Neuronal stem cell (in vitro differentiated cells): ENCODE measurements around the gene RALGPS1.

Experiments used
- DNase-seq: peaks from one replicate; pipeline ENCODE4 v3.0.0-alpha.2; 2013; ENCODE audit warnings: low spot score
- H2AFZ ChIP-seq: one replicate; pipeline ENCODE4 v1.6.1; 2013; ENCODE audit warnings: mild to moderate bottlenecking, low read length, inconsistent platforms
- H2AK5ac ChIP-seq: 2 replicates; pipeline ENCODE4 v1.6.1; 2013; ENCODE audit warnings: low read depth, mild to moderate bottlenecking, inconsistent platforms, low read length, moderate library complexity, mixed read lengths
- H2BK120ac ChIP-seq: 2 replicates; pipeline ENCODE4 v1.6.1; 2013; ENCODE audit warnings: low read depth, mild to moderate bottlenecking, inconsistent platforms, low read length, moderate library complexity, mixed read lengths
- H2BK12ac ChIP-seq: one replicate; pipeline ENCODE4 v1.6.1; 2013; ENCODE audit warnings: low read length, inconsistent platforms
- H2BK15ac ChIP-seq: 2 replicates; pipeline ENCODE4 v1.6.1; 2013; ENCODE audit warnings: mild to moderate bottlenecking, low read length, inconsistent platforms, mixed read lengths
- H2BK5ac ChIP-seq: one replicate; pipeline ENCODE4 v1.6.1; 2013; ENCODE audit warnings: inconsistent platforms, mild to moderate bottlenecking, low read length, moderate library complexity
- H3K14ac ChIP-seq: one replicate; pipeline ENCODE4 v1.6.1; 2013; ENCODE audit warnings: low read length, inconsistent platforms
- H3K18ac ChIP-seq: 2 replicates; pipeline ENCODE4 v1.6.1; 2013; ENCODE audit warnings: low read length, inconsistent platforms
- H3K23ac ChIP-seq: 2 replicates; pipeline ENCODE4 v1.6.1; 2013; ENCODE audit warnings: low read depth, mild to moderate bottlenecking, mixed read lengths, low read length, inconsistent platforms; ENCODE audit not compliant: poor library complexity
- H3K27ac ChIP-seq: replicated peaks from 3 replicates; pipeline ENCODE4 v1.5.1; 2013; ENCODE audit warnings: low read length, inconsistent platforms
- H3K27me3 ChIP-seq, 3 experiments: 2 replicates each; pipeline ENCODE4 v1.6.1; 2013; ENCODE audit warnings: low read length in 3 of 3, mild to moderate bottlenecking in 2 of 3, inconsistent platforms in 1 of 3, low read depth in 1 of 3, mixed read lengths in 1 of 3, moderate library complexity in 1 of 3; ENCODE audit not compliant: control insufficient read depth in 3 of 3, insufficient read depth in 3 of 3
- H3K36me3 ChIP-seq, 2 donors: replicated peaks in 1 of 2; 2 replicates each; pipeline ENCODE4 v1.6.1; 2013; ENCODE audit warnings: low read length in 2 of 2; ENCODE audit not compliant: control insufficient read depth in 2 of 2, insufficient read depth in 2 of 2
- H3K4ac ChIP-seq: 2 replicates; pipeline ENCODE4 v1.6.1; 2013; ENCODE audit warnings: inconsistent platforms, mild to moderate bottlenecking, low read length, moderate library complexity
- H3K4me1 ChIP-seq, 2 donors: 1 replicate in 1 of 2; 2 replicates in 1 of 2; pipeline ENCODE4 v1.6.1; 2013; ENCODE audit warnings: low read length in 2 of 2, low read depth in 1 of 2; ENCODE audit not compliant: control insufficient read depth in 2 of 2, insufficient read depth in 1 of 2
- H3K4me2 ChIP-seq: one replicate; pipeline ENCODE4 v1.6.1; 2013; ENCODE audit warnings: mild to moderate bottlenecking, low read length, inconsistent platforms; ENCODE audit not compliant: insufficient read depth, poor library complexity, severe bottlenecking
- H3K4me3 ChIP-seq, 2 donors: 2 replicates each; pipeline ENCODE4 v1.5.1; 2013; ENCODE audit warnings: low read length in 2 of 2, mild to moderate bottlenecking in 2 of 2, inconsistent platforms in 1 of 2, moderate library complexity in 1 of 2
- H3K79me1 ChIP-seq: one replicate; pipeline ENCODE4 v1.6.1; 2013; ENCODE audit warnings: low read depth, mild to moderate bottlenecking, inconsistent platforms, low read length, moderate library complexity
- H3K9ac ChIP-seq: one replicate; pipeline ENCODE4 v1.6.1; 2013; ENCODE audit warnings: mild to moderate bottlenecking, low read depth, low read length, inconsistent platforms; ENCODE audit not compliant: poor library complexity
- H3K9me3 ChIP-seq, 2 donors: replicated peaks in 1 of 2; 2 replicates each; pipeline versions ENCODE3 to v1.6.1; 2013; ENCODE audit warnings: low read length in 2 of 2, mild to moderate bottlenecking in 2 of 2, inconsistent platforms in 1 of 2, low read depth in 1 of 2, mixed read lengths in 1 of 2, moderate library complexity in 1 of 2; ENCODE audit not compliant: control insufficient read depth in 2 of 2, insufficient read depth in 1 of 2
- H4K8ac ChIP-seq: one replicate; pipeline ENCODE4 v1.6.1; 2013; ENCODE audit warnings: low read depth, mild to moderate bottlenecking, inconsistent platforms, low read length, moderate library complexity
- H4K91ac ChIP-seq: one replicate; pipeline ENCODE4 v1.6.1; 2013; ENCODE audit warnings: low read length, low read depth, mild to moderate bottlenecking, inconsistent platforms; ENCODE audit not compliant: poor library complexity
- WGBS, 2 donors: extraction: QIAGEN DNeasy Blood & Tissue Kit; methylation state at CpG; one replicate each; pipeline ENCODE4 v1.1.7; 2013; ENCODE audit warnings: missing lambda C conversion rate in 2 of 2, mixed read lengths in 1 of 2; ENCODE audit not compliant: insufficient read length in 2 of 2, insufficient replicate concordance in 1 of 2; ENCODE audit errors: extremely low coverage in 2 of 2; 5-methylcytosine and 5-hydroxymethylcytosine counted together

RALGPS1 gene

GRCh38 chr9:126915846-126916543 lies 1.4 kb downstream of the RALGPS1 start:
- H3K9me3 ChIP-seq, result no peaks in the 10 kb centered on the region
- H2AFZ ChIP-seq, result peak overlapping the region; percentile 96
- no peak overlapping the region for H3K14ac ChIP-seq
- no peaks in the 10 kb centered on the region for H3K36me3 ChIP-seq
- no peak overlapping the region for H4K8ac ChIP-seq
- no peak overlapping the region for H2BK5ac ChIP-seq
- H2BK15ac ChIP-seq, result no peak overlapping the region
- no peak overlapping the region for H4K91ac ChIP-seq
- peak overlapping the region; percentile 69 for H3K23ac ChIP-seq
- no peak overlapping the region for H2BK120ac ChIP-seq
- no peak overlapping the region for H3K9ac ChIP-seq
- no peaks in the 10 kb centered on the region for H3K79me1 ChIP-seq
- peaks cover 0 to 30% (median 19%) of the 10 kb centered on the region in 3 experiments for H3K27me3 ChIP-seq
- no CpG with 5 or more reads among the region's 15 CpGs for WGBS, 2 donors
- peaks cover 3 to 10% of the 10 kb centered on the region in 2 donors for H3K4me1 ChIP-seq
- H3K18ac ChIP-seq, result no peak overlapping the region
- peak overlapping the region; percentile 73 for H3K4me2 ChIP-seq
- H2BK12ac ChIP-seq, result no peak overlapping the region
- peak overlapping the region in 1 of 2 donors; percentile 56 for H3K4me3 ChIP-seq
- no peak for DNase-seq
- no peak overlapping the region for H3K27ac ChIP-seq
- no peak overlapping the region for H2AK5ac ChIP-seq
- H3K4ac ChIP-seq, result no peak overlapping the region

DNA sequence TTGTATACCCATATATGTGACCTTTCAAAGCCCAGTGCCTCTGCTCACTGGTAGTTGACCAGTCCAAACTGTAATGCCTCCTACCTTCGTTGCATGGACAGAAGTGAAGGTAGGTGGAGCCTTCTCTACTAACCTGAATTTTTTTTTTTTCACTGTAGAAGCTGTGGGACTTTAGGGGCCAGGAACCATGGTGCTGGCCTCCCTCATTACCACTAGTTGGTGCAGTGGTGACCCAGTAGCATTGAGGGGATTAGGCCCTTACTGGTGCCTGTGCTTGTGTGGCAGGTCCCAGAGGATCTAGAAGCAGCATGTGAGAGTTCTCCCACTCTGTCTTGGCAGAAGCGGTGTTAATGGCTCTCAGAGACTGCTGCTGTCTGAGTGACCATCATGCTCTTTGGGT lies 2.3 kb downstream of the RALGPS1 start:
- no peak overlapping the region for H2BK5ac ChIP-seq
- H2AK5ac ChIP-seq, result no peak overlapping the region
- H3K18ac ChIP-seq, result no peak overlapping the region
- no peak overlapping the region for H3K4ac ChIP-seq
- H3K14ac ChIP-seq, result no peak overlapping the region
- no peak overlapping the region for H3K9ac ChIP-seq
- WGBS, 2 donors, result no CpG with 5 or more reads among the region's 2 CpGs
- H2AFZ ChIP-seq, result no peak overlapping the region
- no peak overlapping the region for H2BK120ac ChIP-seq
- no peak overlapping the region for H3K23ac ChIP-seq
- H4K91ac ChIP-seq, result no peak overlapping the region
- H3K27me3 ChIP-seq, result peaks cover 0 to 27% (median 19%) of the 10 kb centered on the region in 3 experiments
- H3K4me1 ChIP-seq, result peaks cover 3 to 10% of the 10 kb centered on the region in 2 donors
- H3K79me1 ChIP-seq, result no peaks in the 10 kb centered on the region
- no peaks in the 10 kb centered on the region for H3K36me3 ChIP-seq
- no peak overlapping the region for H2BK12ac ChIP-seq
- no peak overlapping the region for H3K4me3 ChIP-seq
- H2BK15ac ChIP-seq, result no peak overlapping the region
- H3K9me3 ChIP-seq, result no peaks in the 10 kb centered on the region
- H3K27ac ChIP-seq, result no peak overlapping the region
- H3K4me2 ChIP-seq, result no peak overlapping the region
- H4K8ac ChIP-seq, result no peak overlapping the region
- no peak for DNase-seq

GRCh38 chr9:126919193-126919592 lies 4.6 kb downstream of the RALGPS1 start:
- Histone ChIP-seq H2AFZ (no peak overlapping the region), H3K4me2 (no peak overlapping the region), H3K18ac (no peak overlapping the region), H3K4ac (no peak overlapping the region), H2BK120ac (no peak overlapping the region), H2BK12ac (no peak overlapping the region), H3K4me3 (no peak overlapping the region), H4K8ac (no peak overlapping the region), H3K79me1 (no peaks in the 10 kb centered on the region), H3K4me1 (peaks cover 1 to 10% of the 10 kb centered on the region in 2 donors), H3K14ac (no peak overlapping the region), H2BK15ac (no peak overlapping the region), H4K91ac (no peak overlapping the region), H3K27me3 (peaks cover 0 to 16% (median 10%) of the 10 kb centered on the region in 3 experiments), H3K36me3 (no peaks in the 10 kb centered on the region), H3K9me3 (no peaks in the 10 kb centered on the region), H3K23ac (no peak overlapping the region), H3K27ac (no peak overlapping the region), H2AK5ac (no peak overlapping the region), H3K9ac (no peak overlapping the region), H2BK5ac (no peak overlapping the region)
- DNase-seq, result no peak
- WGBS, 2 donors, result no CpG with 5 or more reads among the region's 1 CpG

GRCh38 chr9:126925876-126926275 lies 11.3 kb downstream of the RALGPS1 start:
- no peak for DNase-seq
- Histone ChIP-seq H2BK5ac (no peak overlapping the region), H3K4me2 (no peak overlapping the region), H3K18ac (no peak overlapping the region), H4K8ac (no peak overlapping the region), H3K23ac (no peak overlapping the region), H2BK120ac (no peak overlapping the region), H2AK5ac (no peak overlapping the region), H2AFZ (no peak overlapping the region), H3K27ac (no peak overlapping the region), H3K4me3 (no peak overlapping the region), H4K91ac (no peak overlapping the region), H3K14ac (no peak overlapping the region), H3K27me3 (peaks cover 0 to 9% (median 0%) of the 10 kb centered on the region in 3 experiments), H3K36me3 (no peaks in the 10 kb centered on the region), H3K9me3 (no peaks in the 10 kb centered on the region), H3K4ac (no peak overlapping the region), H3K79me1 (no peaks in the 10 kb centered on the region), H3K9ac (no peak overlapping the region), H2BK12ac (no peak overlapping the region), H2BK15ac (no peak overlapping the region), H3K4me1 (peaks cover 0 to 4% of the 10 kb centered on the region in 2 donors)
